Prostate gland (tissue), 2 donors: ENCODE data around the gene RAB8A. TPM values are rescaled to one million over a fixed set of nuclear protein-coding genes. Genes with fewer than 3 reads are reported as not detected.

Experiments used
- DNase-seq: peaks from one replicate; pipeline ENCODE4 v3.0.0-alpha.2; 2019; ENCODE audit warnings: low spot score
- H3K27ac ChIP-seq, 2 donors: fragments of 200-600 bp; sonication (generic); 2 replicates each; pipeline ENCODE4 v1.5.1; 2017 to 2019
- H3K27me3 ChIP-seq: fragments of 200-600 bp; sonication (generic); replicated peaks from 2 replicates; pipeline ENCODE4 v1.5.1; 2019; ENCODE audit not compliant: insufficient read depth
- H3K36me3 ChIP-seq, 2 donors: fragments of 200-600 bp; sonication (generic); 1 replicate in 1 of 2; 2 replicates in 1 of 2; pipeline versions ENCODE4 v1.5.1 to v1.8.1; 2017 to 2019
- H3K4me1 ChIP-seq: fragments of 200-600 bp; sonication (generic); replicated peaks from 2 replicates; pipeline ENCODE4 v1.5.1; 2019
- H3K4me3 ChIP-seq, 2 donors: fragments of 200-600 bp; sonication (generic); 2 replicates each; pipeline ENCODE4 v1.5.1; 2017 to 2019
- H3K9me3 ChIP-seq: fragments of 200-600 bp; sonication (generic); 2 replicates; pipeline ENCODE4 v1.5.1; 2017
- CTCF ChIP-seq, 4 experiments: fragments of 200-600 bp in 2 of 4; fragments of 450-650 bp in 2 of 4; sonication (generic) in 2 of 4; IDR thresholded peaks; 1 replicate in 3 of 4; 2 replicates in 1 of 4; pipeline ENCODE4 v1.5.1; 2016 to 2019; ENCODE audit warnings: antibody characterized with exemption in 4 of 4, mild to moderate bottlenecking in 2 of 4, moderate library complexity in 2 of 4
- POLR2A ChIP-seq: fragments of 450-650 bp; IDR thresholded peaks from one replicate; pipeline ENCODE4 v1.6.1; 2016; ENCODE audit warnings: antibody characterized with exemption, mild to moderate bottlenecking
- POLR2AphosphoS5 ChIP-seq: sonication (generic); formaldehyde crosslinking; IDR thresholded peaks from one replicate; pipeline ENCODE4 v1.6.1; 2017; ENCODE audit warnings: antibody characterized with exemption
- WGBS: methylation state at CpG from one replicate; pipeline ENCODE4 v1.1.5; 2018; 5-methylcytosine and 5-hydroxymethylcytosine counted together
- intact Hi-C: fragments of 100-400 bp; cut with DNase I; formaldehyde crosslinking; loops from one replicate; pipeline ENCODE4 v1.14.2; 2022
- total RNA-seq, 2 donors: library from RNA; depleted of rRNA; stranded (reverse); fragments of >200 nt; gene quantifications; one replicate each; pipeline ENCODE4 v1.1.0, GENCODE V29; 2016

The RAB8A gene
- total RNA-seq, 2 donors from 2014 or later: 67.8 to 70.5 TPM

DNA sequence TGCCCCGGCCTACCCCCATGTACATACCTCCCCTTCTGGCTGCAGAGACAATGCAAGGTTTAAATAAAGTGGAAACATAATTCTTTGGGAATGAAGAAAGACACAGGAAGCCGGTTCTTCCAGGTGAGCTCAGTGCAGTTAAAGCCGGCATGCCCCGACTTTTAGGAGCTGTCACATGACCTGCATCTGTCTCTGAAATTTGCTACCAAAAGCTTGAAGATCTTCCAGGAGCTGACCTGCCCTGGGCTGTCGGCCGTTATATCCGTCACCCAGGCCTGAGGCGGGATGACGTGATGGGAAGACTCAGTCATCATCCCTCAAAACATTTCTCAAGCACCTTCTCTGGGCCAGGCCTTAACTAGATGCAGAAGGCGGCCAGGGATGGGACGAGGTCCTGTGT, 10.3 kb downstream of the RAB8A start:
- Histone ChIP-seq H3K27me3 (no peaks in the 10 kb centered on the region), H3K4me1 (no peaks in the 10 kb centered on the region), H3K36me3 (peaks cover 0 to 16% of the 10 kb centered on the region in 2 donors), H3K27ac (no peak overlapping the region), H3K4me3 (no peak overlapping the region), H3K9me3 (no peaks in the 10 kb centered on the region)
- peak; percentile 26 for DNase-seq
- intact Hi-C loops: no loop called here
- 55% methylated on average over 11 of the region's 11 CpGs for WGBS
- TF ChIP-seq POLR2AphosphoS5 (peak; percentile 21), POLR2A (no peak)

DNA sequence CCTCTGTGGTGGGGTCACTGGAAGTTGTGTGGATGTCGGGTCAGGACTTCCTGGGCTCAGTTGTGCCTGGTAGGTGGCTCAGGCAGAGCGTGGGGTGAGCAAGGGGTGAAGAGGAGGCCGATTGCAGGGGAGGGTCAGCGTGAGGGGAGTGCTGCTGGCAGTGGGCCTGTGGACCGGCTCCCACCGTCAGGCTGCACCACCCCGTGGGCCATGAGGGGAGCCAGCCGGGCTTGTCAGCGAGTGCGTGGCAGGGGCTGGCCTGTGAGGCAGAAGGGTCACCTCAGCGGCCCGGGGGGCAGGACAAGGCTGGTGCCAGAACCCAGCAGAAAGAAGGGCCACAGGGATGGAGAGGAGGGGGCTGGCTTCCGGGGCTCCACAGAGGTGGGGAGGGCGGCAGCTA, 13.3 kb downstream of the RAB8A start:
- Histone ChIP-seq H3K36me3 (peaks cover 8 to 19% of the 10 kb centered on the region in 2 donors), H3K9me3 (no peaks in the 10 kb centered on the region), H3K4me3 (no peak overlapping the region), H3K4me1 (no peaks in the 10 kb centered on the region), H3K27me3 (no peaks in the 10 kb centered on the region), H3K27ac (no peak overlapping the region)
- DNase-seq: no peak
- TF ChIP-seq CTCF (IDR thresholded peaks at IDR 0.05) (no peak), POLR2AphosphoS5 (no peak), POLR2A (no peak)
- WGBS: 87% methylated on average over 14 of the region's 14 CpGs
- intact Hi-C loops: no loop called here

DNA sequence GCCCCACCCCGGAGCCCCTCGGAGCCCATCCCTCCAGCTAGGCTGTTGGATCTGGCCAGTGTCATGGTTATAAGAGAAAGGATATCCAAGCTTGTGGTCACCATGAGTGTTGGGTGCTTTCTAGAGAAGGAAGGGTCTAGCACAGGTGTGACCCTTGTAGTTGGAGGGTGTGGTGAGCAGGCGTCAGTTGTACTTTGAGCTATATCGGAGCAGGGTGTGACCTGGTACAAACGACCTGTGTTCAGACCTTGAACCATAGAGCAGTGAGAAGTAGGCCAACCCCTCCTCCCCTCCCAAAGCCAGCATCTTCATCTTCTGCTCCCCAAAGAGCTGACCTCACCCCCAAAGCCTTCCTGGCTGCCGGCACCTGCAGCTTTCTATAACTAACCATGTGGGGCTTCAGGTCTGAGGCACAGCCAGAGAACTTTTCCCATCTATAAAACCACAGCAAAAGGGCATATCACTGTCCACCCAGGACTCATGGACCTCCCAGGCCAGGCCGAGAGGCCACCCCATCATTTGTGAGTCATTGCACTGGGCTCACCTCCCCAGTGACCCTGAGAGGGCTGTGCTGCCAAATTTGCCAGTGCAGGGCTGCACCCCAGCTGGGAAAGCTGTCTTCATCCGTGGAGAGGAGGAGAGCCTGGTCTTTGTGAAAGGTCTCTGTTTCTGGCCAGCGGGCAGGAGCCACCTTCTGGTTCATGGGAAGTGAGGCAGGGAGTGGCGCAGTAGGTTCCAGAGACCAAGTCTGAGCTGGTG, 14.2 kb downstream of the RAB8A start:
- TF ChIP-seq CTCF (IDR thresholded peaks at IDR 0.05) (no peak), POLR2AphosphoS5 (no peak), POLR2A (no peak)
- DNase-seq: no peak
- H3K27ac ChIP-seq: no peak overlapping the region
- H3K27me3 ChIP-seq: no peaks in the 10 kb centered on the region
- peaks cover 8 to 19% of the 10 kb centered on the region in 2 donors for H3K36me3 ChIP-seq
- no peak overlapping the region for H3K4me3 ChIP-seq
- 89% methylated on average over 10 of the region's 10 CpGs for WGBS
- intact Hi-C loops: no loop called here
- no peaks in the 10 kb centered on the region for H3K4me1 ChIP-seq
- no peaks in the 10 kb centered on the region for H3K9me3 ChIP-seq

- DNase-seq: no peak
- Histone ChIP-seq H3K36me3 (peaks cover 10 to 19% of the 10 kb centered on the region in 2 donors), H3K27ac (no peak overlapping the region), H3K4me3 (no peak overlapping the region), H3K9me3 (no peaks in the 10 kb centered on the region), H3K4me1 (no peaks in the 10 kb centered on the region), H3K27me3 (no peaks in the 10 kb centered on the region)
- intact Hi-C loops: no loop called here
- 76% methylated on average over 11 of the region's 11 CpGs for WGBS
- TF ChIP-seq CTCF (IDR thresholded peaks at IDR 0.05) (no peak), POLR2A (no peak), POLR2AphosphoS5 (no peak)
Measured at GRCh38 chr19:16127080-16127479, 15.4 kb downstream of the RAB8A start.

- TF ChIP-seq POLR2AphosphoS5: no peak
- no peak for TF ChIP-seq POLR2A
- intact Hi-C loops: no loop called here
- no peak for DNase-seq
- H3K36me3 ChIP-seq: peaks cover 18 to 25% of the 10 kb centered on the region in 2 donors
- 88% methylated on average over 21 of the region's 21 CpGs for WGBS
- no peaks in the 10 kb centered on the region for H3K27me3 ChIP-seq
- no peaks in the 10 kb centered on the region for H3K9me3 ChIP-seq
- no peak overlapping the region for H3K4me3 ChIP-seq
- no peaks in the 10 kb centered on the region for H3K4me1 ChIP-seq
- H3K27ac ChIP-seq: no peak overlapping the region
Measured at GRCh38 chr19:16127776-16128371, 16.2 kb downstream of the RAB8A start.
